Neural cell (in vitro differentiated cells): Measurements from ENCODE around the gene CPXM2. TPM values are rescaled to one million over a fixed set of nuclear protein-coding genes. Genes with fewer than 3 reads are reported as not detected.

Experiments used
- H2AFZ ChIP-seq: fragments of 200-600, 300-800 bp; sonication (generic), shearing (Covaris generic); 2 replicates; pipeline ENCODE4 v1.6.0; 2014; ENCODE audit warnings: low read depth, mild to moderate bottlenecking, antibody characterized with exemption, low read length, moderate library complexity
- H3F3A ChIP-seq: fragments of 200-600 bp; shearing (Covaris generic); 2 replicates; pipeline ENCODE4 v1.6.1; 2016; ENCODE audit warnings: mild to moderate bottlenecking, moderate library complexity, mixed read lengths, antibody characterized with exemption, low read length; ENCODE audit not compliant: insufficient read depth, poor library complexity, severe bottlenecking
- H3K27ac ChIP-seq: fragments of 200-600, 300-800 bp; sonication (generic), shearing (Covaris generic); 2 replicates; pipeline ENCODE4 v1.5.1; 2014; ENCODE audit warnings: mild to moderate bottlenecking, low read length, moderate library complexity
- H3K27me3 ChIP-seq: fragments of 300-800, 200-600 bp; sonication (generic), shearing (Covaris generic); 2 replicates; pipeline ENCODE4 v1.6.0; 2014; ENCODE audit warnings: mild to moderate bottlenecking, low read depth, low read length, moderate library complexity; ENCODE audit not compliant: insufficient read depth
- H3K36me3 ChIP-seq: fragments of 300-800, 200-600 bp; sonication (generic), shearing (Covaris generic); 2 replicates; pipeline ENCODE4 v1.5.1; 2014; ENCODE audit warnings: mild to moderate bottlenecking, antibody characterized with exemption, low read length, moderate library complexity; ENCODE audit not compliant: insufficient read depth
- H3K4me2 ChIP-seq: fragments of 300-800, 200-600 bp; sonication (generic), shearing (Covaris generic); 2 replicates; pipeline ENCODE4 v1.6.0; 2014; ENCODE audit warnings: mild to moderate bottlenecking, low read length
- H3K4me3 ChIP-seq: fragments of 300-800, 200-600 bp; sonication (generic), shearing (Covaris generic); 2 replicates; pipeline ENCODE4 v1.5.1; 2014; ENCODE audit warnings: mild to moderate bottlenecking, low read length, moderate library complexity
- H3K79me2 ChIP-seq: fragments of 200-600 bp; shearing (Covaris generic); replicated peaks from 2 replicates; pipeline ENCODE4 v1.6.0; 2014; ENCODE audit warnings: mild to moderate bottlenecking, low read length, moderate library complexity; ENCODE audit not compliant: insufficient read depth
- H3K9ac ChIP-seq: fragments of 300-800, 200-600 bp; sonication (generic), shearing (Covaris generic); 2 replicates; pipeline ENCODE4 v1.6.1; 2016; ENCODE audit warnings: mild to moderate bottlenecking, low read length, mixed read lengths
- H3K9me2 ChIP-seq: fragments of 200-600 bp; shearing (Covaris generic); 2 replicates; pipeline ENCODE4 v1.6.1; 2016; ENCODE audit warnings: mild to moderate bottlenecking, low read length, mixed read lengths; ENCODE audit not compliant: insufficient read depth
- H3K9me3 ChIP-seq: fragments of 200-600, 300-800 bp; sonication (generic), shearing (Covaris generic); 2 replicates; pipeline ENCODE4 v1.6.1; 2016; ENCODE audit warnings: mild to moderate bottlenecking, mixed run types, low read length, moderate library complexity, mixed read lengths
- H4K20me1 ChIP-seq: fragments of 200-600 bp; shearing (Covaris generic); 2 replicates; pipeline ENCODE4 v1.6.1; 2016; ENCODE audit warnings: mild to moderate bottlenecking, mixed run types; ENCODE audit not compliant: insufficient read depth
- CTCF ChIP-seq: fragments of 450-650 bp; IDR thresholded peaks from 2 replicates; pipeline ENCODE4 v1.5.1; 2014; ENCODE audit warnings: antibody characterized with exemption, mild to moderate bottlenecking, moderate library complexity; ENCODE audit not compliant: poor library complexity, severe bottlenecking
- EP300 ChIP-seq: fragments of 450-650 bp; conservative IDR thresholded peaks from 2 replicates; pipeline ENCODE4 v1.6.1; 2014; ENCODE audit warnings: antibody characterized with exemption, mild to moderate bottlenecking, moderate library complexity; ENCODE audit not compliant: poor library complexity, severe bottlenecking
- EZH2 ChIP-seq: fragments of 200-600, 300-800 bp; shearing (Covaris generic), sonication (generic); IDR thresholded peaks from 2 replicates; pipeline ENCODE4 v1.6.1; 2014; ENCODE audit warnings: antibody characterized with exemption, low read length, borderline replicate concordance, mild to moderate bottlenecking; ENCODE audit not compliant: insufficient read depth, poor library complexity, severe bottlenecking
- MXI1 ChIP-seq: fragments of 450-650 bp; conservative IDR thresholded peaks from 2 replicates; pipeline ENCODE4 v1.6.1; 2014; ENCODE audit warnings: antibody characterized with exemption, mild to moderate bottlenecking; ENCODE audit not compliant: poor library complexity, severe bottlenecking
- POLR2AphosphoS5 ChIP-seq: IDR thresholded peaks from 2 replicates; pipeline ENCODE4 v1.6.1; 2012
- RAD21 ChIP-seq: fragments of 450-650 bp; conservative IDR thresholded peaks from 2 replicates; pipeline ENCODE4 v1.6.1; 2014; ENCODE audit warnings: antibody characterized with exemption, mild to moderate bottlenecking, moderate library complexity
- REST ChIP-seq: IDR thresholded peaks from 2 replicates; pipeline ENCODE4 v1.6.1; 2012; ENCODE audit warnings: borderline replicate concordance
- SMC3 ChIP-seq: fragments of 450-650 bp; conservative IDR thresholded peaks from 2 replicates; pipeline ENCODE4 v1.6.1; 2014; ENCODE audit warnings: antibody characterized with exemption, mild to moderate bottlenecking, moderate library complexity; ENCODE audit not compliant: poor library complexity
- TAF1 ChIP-seq: IDR thresholded peaks from 2 replicates; pipeline ENCODE4 v1.6.1; 2012; ENCODE audit warnings: low read depth
- polyA plus RNA-seq: library from polyadenylated mRNA; depleted of rRNA; stranded (reverse); fragments of >200 nt; gene quantifications from 2 replicates; pipeline ENCODE4 v1.2.3, GENCODE V29; 2014

The CPXM2 gene
- polyA plus RNA-seq, 1 donor from 2014 or later, result not detected

GRCh38 chr10:123744224-123744536, 147.4 kb downstream of the CPXM2 start:
- H3K79me2 ChIP-seq, result no peaks in the 10 kb centered on the region
- H3K4me2 ChIP-seq, result no peak overlapping the region
- H3K9me2 ChIP-seq, result no peaks in the 10 kb centered on the region
- no peak overlapping the region for H3K9ac ChIP-seq
- H4K20me1 ChIP-seq, result no peaks in the 10 kb centered on the region
- H3F3A ChIP-seq, result no peaks in the 10 kb centered on the region
- no peak overlapping the region for H2AFZ ChIP-seq
- no peaks in the 10 kb centered on the region for H3K36me3 ChIP-seq
- H3K4me3 ChIP-seq, result no peak overlapping the region
- H3K27me3 ChIP-seq, result no peaks in the 10 kb centered on the region
- H3K27ac ChIP-seq, result no peak overlapping the region
- H3K9me3 ChIP-seq, result no peaks in the 10 kb centered on the region
- TF ChIP-seq CTCF, result no peak
- no peak for TF ChIP-seq MXI1
- TF ChIP-seq REST, result no peak
- no peak for TF ChIP-seq RAD21
- TF ChIP-seq EZH2, result no peak
- no peak for TF ChIP-seq TAF1
- TF ChIP-seq EP300, result no peak
- no peak for TF ChIP-seq POLR2AphosphoS5
- no peak for TF ChIP-seq SMC3

GRCh38 chr10:123743441-123744223, 148.0 kb downstream of the CPXM2 start:
- Histone ChIP-seq H3K27me3 (no peaks in the 10 kb centered on the region), H3K36me3 (no peaks in the 10 kb centered on the region), H3K79me2 (no peaks in the 10 kb centered on the region), H3K4me2 (no peak overlapping the region), H4K20me1 (no peaks in the 10 kb centered on the region), H3F3A (no peaks in the 10 kb centered on the region), H3K9me3 (no peaks in the 10 kb centered on the region), H3K4me3 (peak overlapping the region; percentile 41), H3K9ac (no peak overlapping the region), H2AFZ (no peak overlapping the region), H3K9me2 (no peaks in the 10 kb centered on the region), H3K27ac (peak overlapping the region; percentile 61)
- TF ChIP-seq SMC3, result no peak
- TF ChIP-seq EP300, result no peak
- TF ChIP-seq POLR2AphosphoS5, result no peak
- TF ChIP-seq TAF1, result no peak
- TF ChIP-seq EZH2, result no peak
- no peak for TF ChIP-seq CTCF
- no peak for TF ChIP-seq MXI1
- TF ChIP-seq RAD21, result no peak
- no peak for TF ChIP-seq REST
